CD14-positive monocyte (primary cell): ENCODE measurements around the gene BPI. TPM values are rescaled to one million over a fixed set of nuclear protein-coding genes. Genes with fewer than 3 reads are reported as not detected.

ENCODE experiments used
- DNase-seq, 3 donors: peaks; one replicate each; pipeline ENCODE4 v3.0.0-alpha.2; 2011 to 2022
- H2AFZ ChIP-seq: 2 replicates; pipeline ENCODE4 v1.6.0; 2012; ENCODE audit warnings: mild to moderate bottlenecking, low read depth, low read length, inconsistent platforms; ENCODE audit not compliant: insufficient read depth, poor library complexity, severe bottlenecking
- H3K27ac ChIP-seq, 2 donors: 1 replicate in 1 of 2; 2 replicates in 1 of 2; pipeline ENCODE4 v1.5.1; 2012 to 2013; ENCODE audit warnings: low read length in 2 of 2, control low read depth in 1 of 2, inconsistent platforms in 1 of 2, low read depth in 1 of 2, mild to moderate bottlenecking in 1 of 2
- H3K27me3 ChIP-seq, 2 donors: one replicate each; pipeline versions ENCODE4 v1.6.0 to v1.6.1; 2011 to 2013; ENCODE audit warnings: low read length in 2 of 2; ENCODE audit not compliant: control insufficient read depth in 2 of 2, insufficient read depth in 2 of 2
- H3K36me3 ChIP-seq, 2 donors: replicated peaks in 1 of 2; 1 replicate in 1 of 2; 2 replicates in 1 of 2; pipeline versions ENCODE4 v1.5.1 to v1.6.1; 2012 to 2013; ENCODE audit warnings: low read length in 2 of 2, control low read depth in 1 of 2, inconsistent platforms in 1 of 2, mild to moderate bottlenecking in 1 of 2; ENCODE audit not compliant: insufficient read depth in 2 of 2, control insufficient read depth in 1 of 2
- H3K4me1 ChIP-seq, 2 donors: 1 replicate in 1 of 2; 2 replicates in 1 of 2; pipeline versions ENCODE4 v1.5.1 to v1.6.1; 2012 to 2013; ENCODE audit warnings: low read length in 2 of 2, control low read depth in 1 of 2, inconsistent platforms in 1 of 2, mild to moderate bottlenecking in 1 of 2, moderate library complexity in 1 of 2; ENCODE audit not compliant: insufficient read depth in 2 of 2, control insufficient read depth in 1 of 2
- H3K4me2 ChIP-seq: replicated peaks from 2 replicates; pipeline ENCODE3; 2012; ENCODE audit warnings: low read length, moderate library complexity, mild to moderate bottlenecking; ENCODE audit not compliant: poor library complexity, severe bottlenecking; ENCODE audit errors: extremely low read depth
- H3K4me3 ChIP-seq, 3 experiments: fragments of 200-600 bp in 1 of 3; sonication (generic) in 1 of 3; replicated peaks in 1 of 3; 1 replicate in 2 of 3; 2 replicates in 1 of 3; pipeline ENCODE4 v1.5.1; 2011 to 2013; ENCODE audit warnings: low read length in 3 of 3, mild to moderate bottlenecking in 3 of 3, control low read depth in 2 of 3, low read depth in 2 of 3, inconsistent platforms in 1 of 3, moderate library complexity in 1 of 3
- H3K79me2 ChIP-seq: 2 replicates; pipeline ENCODE4 v1.6.0; 2012; ENCODE audit warnings: mild to moderate bottlenecking, control low read depth, inconsistent platforms, low read length, moderate library complexity; ENCODE audit not compliant: insufficient read depth
- H3K9ac ChIP-seq: 2 replicates; pipeline ENCODE4 v1.6.0; 2017; ENCODE audit warnings: low read length, mild to moderate bottlenecking; ENCODE audit not compliant: insufficient read depth, poor library complexity, severe bottlenecking
- H3K9me3 ChIP-seq, 2 donors: replicated peaks in 1 of 2; 1 replicate in 1 of 2; 2 replicates in 1 of 2; pipeline versions ENCODE4 v1.5.1 to v1.6.1; 2012 to 2013; ENCODE audit warnings: low read length in 2 of 2, control low read depth in 1 of 2; ENCODE audit not compliant: control insufficient read depth in 1 of 2, insufficient read depth in 1 of 2
- H4K20me1 ChIP-seq: 2 replicates; pipeline ENCODE4 v1.6.0; 2012; ENCODE audit warnings: mild to moderate bottlenecking, low read length, control low read depth, moderate library complexity; ENCODE audit not compliant: insufficient read depth
- H3K27ac Mint-ChIP-seq, 7 donors: one replicate each; pipeline ENCODE4 v1.8.0; 2020; ENCODE audit warnings: mild to moderate bottlenecking in 7 of 7, mixed read lengths in 7 of 7, moderate library complexity in 6 of 7, inconsistent platforms in 2 of 7
- H3K27me3 Mint-ChIP-seq, 3 donors: one replicate each; pipeline ENCODE4 v1.8.0; 2021 to 2022; ENCODE audit warnings: low read depth in 3 of 3, mild to moderate bottlenecking in 3 of 3, mixed read lengths in 3 of 3, moderate library complexity in 3 of 3, inconsistent platforms in 1 of 3
- H3K36me3 Mint-ChIP-seq, 2 donors: one replicate each; pipeline ENCODE4 v1.8.0; 2020; ENCODE audit warnings: mixed read lengths in 2 of 2, inconsistent platforms in 1 of 2, mild to moderate bottlenecking in 1 of 2
- H3K4me1 Mint-ChIP-seq: one replicate; pipeline ENCODE4 v1.8.0; 2020; ENCODE audit warnings: mild to moderate bottlenecking, mixed read lengths
- H3K4me3 Mint-ChIP-seq, 2 donors: one replicate each; pipeline ENCODE4 v1.8.0; 2020; ENCODE audit warnings: mild to moderate bottlenecking in 2 of 2, mixed read lengths in 2 of 2, moderate library complexity in 1 of 2
- H3K9me3 Mint-ChIP-seq, 7 donors: one replicate each; pipeline ENCODE4 v1.8.0; 2020 to 2022; ENCODE audit warnings: mixed read lengths in 7 of 7, mild to moderate bottlenecking in 6 of 7, moderate library complexity in 6 of 7, inconsistent platforms in 2 of 7
- WGBS: methylation state at CpG from one replicate; pipeline ENCODE4 v1.1.5; 2013; ENCODE audit warnings: missing lambda C conversion rate; ENCODE audit not compliant: insufficient coverage; 5-methylcytosine and 5-hydroxymethylcytosine counted together
- intact Hi-C, 2 donors: fragments of 100-400 bp; cut with micrococcal nuclease; formaldehyde crosslinking; loops; one replicate each; pipeline versions ENCODE4 v1.15.0 to v1.15.1; 2023
- polyA plus RNA-seq, 3 donors: library from polyadenylated mRNA; depleted of rRNA in 1 of 3; unstranded in 2 of 3; stranded (reverse) in 1 of 3; fragments of 300-500 nt in 2 of 3; fragments of >200 nt in 1 of 3; fragmentation: Illumina TruSeq in 2 of 3; gene quantifications; 1 replicate in 2 of 3; 2 replicates in 1 of 3; pipeline ENCODE4 v1.2.3, GENCODE V29; 2012 to 2021
- TF ChIP-seq, protein P1 (sequence below): fragments of 200-600 bp; IDR thresholded peaks from one replicate; pipeline ENCODE4 v1.8.0; 2022; ENCODE audit warnings: antibody characterized with exemption, mild to moderate bottlenecking

Gene BPI
- polyA plus RNA-seq, 3 donors, result 8.2 to 9.0 (median 8.7) TPM

DNA sequence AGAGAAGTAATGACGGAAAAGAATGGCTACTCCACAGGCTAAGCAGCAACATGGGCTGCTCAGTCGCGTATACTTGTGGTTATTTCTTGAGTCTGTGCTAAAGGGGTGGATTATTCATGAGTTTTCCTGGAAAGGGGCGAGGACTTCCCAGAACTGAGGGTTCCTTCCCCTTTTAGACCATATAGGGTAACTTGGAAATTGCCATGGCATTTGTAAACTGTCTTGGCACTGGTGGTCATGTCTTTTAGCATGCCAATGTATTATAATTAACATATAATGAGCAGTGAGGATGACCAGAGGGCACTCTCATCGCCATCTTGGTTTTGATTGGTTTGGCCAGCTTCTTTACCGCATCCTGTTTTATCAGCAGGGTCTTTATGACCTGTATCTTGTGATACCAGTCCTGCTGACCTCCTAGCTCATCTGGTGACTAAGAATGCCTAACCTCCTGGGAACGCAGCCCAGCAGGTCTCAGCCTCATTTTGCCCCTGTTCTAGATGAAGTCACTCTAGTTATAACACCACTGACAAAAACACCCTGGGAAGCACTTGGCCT, 53.8 kb downstream of the BPI start:
- H3K4me3 ChIP-seq, result no peak overlapping the region
- H3K9ac ChIP-seq, result no peak overlapping the region
- no peak overlapping the region for H3K4me2 ChIP-seq
- H3K27me3 Mint-ChIP-seq, result peaks cover 1 to 5% (median 3%) of the 10 kb centered on the region in 3 donors
- DNase-seq, result no peak
- H4K20me1 ChIP-seq, result no peaks in the 10 kb centered on the region
- intact Hi-C loops, result no loop called here
- no peak overlapping the region for H2AFZ ChIP-seq
- WGBS, result 71% methylated on average over 3 of the region's 7 CpGs
- no peaks in the 10 kb centered on the region for H3K9me3 ChIP-seq
- H3K9me3 Mint-ChIP-seq, result peaks cover 0 to 4% (median 0%) of the 10 kb centered on the region in 7 donors
- H3K4me1 ChIP-seq, result no peaks in the 10 kb centered on the region
- no peaks in the 10 kb centered on the region for H3K27me3 ChIP-seq
- no peak overlapping the region for H3K4me3 Mint-ChIP-seq
- H3K4me1 Mint-ChIP-seq, result peaks cover 7% of the 10 kb centered on the region
- no peaks in the 10 kb centered on the region for H3K79me2 ChIP-seq
- TF ChIP-seq, protein P1, sequence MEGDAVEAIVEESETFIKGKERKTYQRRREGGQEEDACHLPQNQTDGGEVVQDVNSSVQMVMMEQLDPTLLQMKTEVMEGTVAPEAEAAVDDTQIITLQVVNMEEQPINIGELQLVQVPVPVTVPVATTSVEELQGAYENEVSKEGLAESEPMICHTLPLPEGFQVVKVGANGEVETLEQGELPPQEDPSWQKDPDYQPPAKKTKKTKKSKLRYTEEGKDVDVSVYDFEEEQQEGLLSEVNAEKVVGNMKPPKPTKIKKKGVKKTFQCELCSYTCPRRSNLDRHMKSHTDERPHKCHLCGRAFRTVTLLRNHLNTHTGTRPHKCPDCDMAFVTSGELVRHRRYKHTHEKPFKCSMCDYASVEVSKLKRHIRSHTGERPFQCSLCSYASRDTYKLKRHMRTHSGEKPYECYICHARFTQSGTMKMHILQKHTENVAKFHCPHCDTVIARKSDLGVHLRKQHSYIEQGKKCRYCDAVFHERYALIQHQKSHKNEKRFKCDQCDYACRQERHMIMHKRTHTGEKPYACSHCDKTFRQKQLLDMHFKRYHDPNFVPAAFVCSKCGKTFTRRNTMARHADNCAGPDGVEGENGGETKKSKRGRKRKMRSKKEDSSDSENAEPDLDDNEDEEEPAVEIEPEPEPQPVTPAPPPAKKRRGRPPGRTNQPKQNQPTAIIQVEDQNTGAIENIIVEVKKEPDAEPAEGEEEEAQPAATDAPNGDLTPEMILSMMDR, result no peak
- H3K36me3 ChIP-seq, result no peaks in the 10 kb centered on the region
- H3K27ac Mint-ChIP-seq, result no peak overlapping the region
- H3K27ac ChIP-seq, result no peak overlapping the region
- no peaks in the 10 kb centered on the region for H3K36me3 Mint-ChIP-seq

DNA sequence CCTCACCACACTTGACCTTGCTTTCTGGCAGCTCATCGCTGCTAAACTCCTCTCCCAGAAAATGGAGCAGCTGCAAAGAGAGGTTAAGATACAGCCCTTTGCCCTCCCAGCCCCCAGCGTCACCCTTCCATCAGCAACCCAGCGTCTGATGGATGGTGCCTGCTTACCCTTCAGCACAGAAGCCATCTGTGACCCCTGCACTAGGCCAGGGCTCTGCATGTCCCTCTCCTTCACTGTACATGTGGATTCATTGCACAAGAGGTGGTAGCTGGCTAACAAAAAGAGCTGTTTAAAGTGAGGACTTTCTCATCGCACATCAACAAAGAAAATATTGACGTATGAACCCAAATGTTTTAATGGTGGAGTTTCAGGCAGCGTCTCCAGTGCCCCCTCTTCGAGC, 54.6 kb downstream of the BPI start:
- TF ChIP-seq, protein P1, result no peak
- H3K79me2 ChIP-seq, result no peaks in the 10 kb centered on the region
- no peak overlapping the region for H3K4me3 ChIP-seq

More for the DNA sequence above, 54.6 kb downstream of the BPI start:
- no peak overlapping the region for H3K27ac ChIP-seq
- Mint-ChIP-seq H3K9me3 (peaks cover 0 to 4% (median 0%) of the 10 kb centered on the region in 7 donors), H3K36me3 (no peaks in the 10 kb centered on the region), H3K4me1 (peaks cover 7% of the 10 kb centered on the region), H3K27ac (peak overlapping the region in 1 of 7 donors; percentile 59), H3K27me3 (peaks cover 1 to 5% (median 3%) of the 10 kb centered on the region in 3 donors), H3K4me3 (no peak overlapping the region)
- DNase-seq, result no peak
- no peaks in the 10 kb centered on the region for H4K20me1 ChIP-seq
- WGBS, result 94% methylated on average over 5 of the region's 7 CpGs
- H3K4me1 ChIP-seq, result no peaks in the 10 kb centered on the region
- no peaks in the 10 kb centered on the region for H3K27me3 ChIP-seq
- no peaks in the 10 kb centered on the region for H3K9me3 ChIP-seq
- no peaks in the 10 kb centered on the region for H3K36me3 ChIP-seq
- intact Hi-C loops, result no loop called here
- H3K4me2 ChIP-seq, result no peak overlapping the region
- no peak overlapping the region for H3K9ac ChIP-seq
- H2AFZ ChIP-seq, result no peak overlapping the region
